Smooth muscle cell of the brain vasculature (primary cell): ENCODE data around the gene FAM174B.

Source experiments
- DNase-seq: peaks from one replicate; pipeline ENCODE4 v3.0.0-alpha.2; 2012; ENCODE audit warnings: low read depth, low spot score

FAM174B gene

GRCh38 chr15:92643849-92644815 lies 11.4 kb downstream of the FAM174B start:
- DNase-seq, result no peak

- no peak for DNase-seq
These were observed 16.7 kb downstream of the FAM174B start for GRCh38 chr15:92638709-92639365.

GRCh38 chr15:92638291-92638708 lies 17.3 kb downstream of the FAM174B start:
- DNase-seq, result no peak

- no peak for DNase-seq
These were observed 17.9 kb downstream of the FAM174B start for GRCh38 chr15:92637626-92638025.

GRCh38 chr15:92636908-92637481 lies 18.6 kb downstream of the FAM174B start:
- no peak for DNase-seq

DNA sequence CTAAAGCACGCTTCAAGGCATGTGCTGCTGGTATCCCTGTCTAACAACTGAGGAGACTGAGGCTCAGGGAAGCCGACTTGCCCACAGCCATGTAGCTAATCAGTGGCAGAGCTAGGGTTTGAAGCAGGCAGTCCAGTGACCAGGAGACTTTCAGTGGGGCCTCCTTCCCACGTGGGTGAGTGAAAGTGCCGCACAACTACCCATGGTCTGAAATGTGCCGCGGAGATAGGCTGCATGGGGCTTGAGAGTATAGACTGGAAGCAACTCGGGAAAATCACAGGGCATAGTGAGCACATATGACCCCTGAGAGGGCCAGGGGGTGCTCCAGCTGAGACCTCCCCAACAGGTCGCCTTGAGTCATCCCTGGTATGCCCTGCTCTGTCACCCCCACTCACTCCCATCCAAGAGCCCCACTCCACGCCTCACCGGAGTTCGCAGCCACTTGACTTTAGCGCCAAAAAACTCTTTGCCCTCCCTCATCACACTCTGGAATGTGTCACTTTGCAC lies 19.1 kb downstream of the FAM174B start:
- no peak for DNase-seq

GRCh38 chr15:92634671-92635201 lies 20.8 kb downstream of the FAM174B start:
- no peak for DNase-seq

- DNase-seq, result no peak
These were observed 21.5 kb downstream of the FAM174B start for GRCh38 chr15:92634060-92634459.

- DNase-seq, result no peak
These were observed 22.2 kb downstream of the FAM174B start for GRCh38 chr15:92633418-92633817.

GRCh38 chr15:92633001-92633400 lies 22.6 kb downstream of the FAM174B start:
- no peak for DNase-seq

GRCh38 chr15:92631721-92632120 lies 23.9 kb downstream of the FAM174B start:
- DNase-seq, result no peak

- no peak for DNase-seq
These were observed 25.5 kb downstream of the FAM174B start for GRCh38 chr15:92629975-92630626.

DNA sequence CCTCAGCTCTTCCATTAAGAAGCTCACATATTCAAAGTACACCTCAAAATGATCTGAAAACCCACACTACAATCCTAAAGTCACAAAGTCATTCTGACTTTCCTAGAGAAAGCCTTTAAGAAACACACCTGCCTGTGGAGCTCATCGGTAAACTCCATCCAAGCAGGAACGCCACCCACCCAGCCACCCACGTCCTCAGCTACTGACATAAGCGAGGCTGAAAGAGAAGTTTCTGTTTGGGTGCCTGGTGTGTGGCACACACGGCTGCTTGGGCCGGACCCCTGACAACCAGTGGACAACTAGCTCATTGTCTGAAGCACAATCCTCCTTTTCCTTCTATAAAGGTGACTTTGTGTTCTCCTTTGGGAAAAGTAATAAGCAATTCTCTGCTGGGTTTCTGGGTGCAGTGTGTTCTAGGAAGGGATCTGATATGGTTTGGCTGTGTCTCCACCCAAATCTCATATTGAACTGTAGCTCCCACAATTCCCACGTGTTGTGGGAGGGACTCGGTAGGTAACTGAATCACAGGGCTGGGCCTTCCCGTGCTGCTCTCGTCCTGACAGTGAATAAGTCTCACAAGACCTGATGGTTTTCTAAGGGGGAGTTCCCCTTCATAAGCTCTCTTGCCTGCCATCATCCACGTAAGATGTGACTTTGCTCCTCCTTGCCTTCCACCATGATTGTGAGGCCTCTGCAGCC lies 26.1 kb downstream of the FAM174B start:
- DNase-seq, result no peak

DNA sequence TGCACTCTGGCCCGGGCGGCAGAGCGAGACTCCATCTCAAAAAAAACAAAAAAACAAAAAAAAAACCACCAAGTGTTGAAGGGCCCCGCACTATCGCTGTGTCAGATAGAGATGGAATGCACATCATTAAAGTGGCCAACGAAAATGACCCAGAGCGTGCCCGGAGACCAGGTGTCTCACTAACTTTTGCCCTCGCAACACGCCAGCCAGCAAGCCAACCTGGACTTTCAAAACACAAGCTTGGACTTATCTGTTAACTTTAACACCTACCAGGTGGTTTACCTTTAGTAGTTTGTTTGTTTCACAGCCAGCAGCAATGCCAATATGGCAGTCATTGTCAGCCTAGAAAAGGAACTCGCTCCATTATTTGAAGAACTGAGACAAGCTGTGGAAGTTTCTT lies 28.6 kb downstream of the FAM174B start:
- no peak for DNase-seq

DNA sequence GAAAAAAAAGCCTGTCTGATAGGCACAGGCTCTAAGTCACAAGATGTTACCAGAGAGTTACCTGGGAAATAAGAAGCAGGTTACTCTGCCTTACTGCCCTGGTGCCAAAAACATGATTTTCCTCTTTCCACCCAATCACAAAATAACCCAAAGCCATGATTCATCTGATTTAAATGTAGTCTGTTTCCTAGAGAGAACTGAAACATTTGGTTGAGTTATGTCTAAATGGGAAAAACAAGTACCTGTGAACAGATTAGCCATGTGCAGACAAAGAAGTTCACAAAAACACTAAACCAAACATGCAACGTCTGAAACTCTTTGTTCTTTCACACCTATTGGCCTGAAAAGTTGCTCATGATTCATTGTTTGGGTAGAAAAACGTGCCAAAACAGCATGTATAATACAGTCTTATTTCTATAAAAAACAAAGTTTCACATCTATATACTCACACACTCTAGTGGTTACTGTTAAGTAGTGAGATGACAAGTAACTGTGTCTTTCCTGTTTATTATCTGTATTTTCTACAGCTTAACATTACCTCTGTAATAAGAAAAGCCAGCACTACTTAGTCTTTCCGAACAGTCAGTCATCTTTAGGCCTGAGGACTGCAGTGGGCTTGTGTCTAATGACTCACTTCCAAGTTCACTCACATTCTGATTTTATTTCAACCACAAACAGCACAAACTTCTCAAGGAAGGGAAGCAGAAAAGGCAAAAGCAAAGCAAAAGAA lies 30.2 kb downstream of the FAM174B start:
- DNase-seq, result no peak

DNA sequence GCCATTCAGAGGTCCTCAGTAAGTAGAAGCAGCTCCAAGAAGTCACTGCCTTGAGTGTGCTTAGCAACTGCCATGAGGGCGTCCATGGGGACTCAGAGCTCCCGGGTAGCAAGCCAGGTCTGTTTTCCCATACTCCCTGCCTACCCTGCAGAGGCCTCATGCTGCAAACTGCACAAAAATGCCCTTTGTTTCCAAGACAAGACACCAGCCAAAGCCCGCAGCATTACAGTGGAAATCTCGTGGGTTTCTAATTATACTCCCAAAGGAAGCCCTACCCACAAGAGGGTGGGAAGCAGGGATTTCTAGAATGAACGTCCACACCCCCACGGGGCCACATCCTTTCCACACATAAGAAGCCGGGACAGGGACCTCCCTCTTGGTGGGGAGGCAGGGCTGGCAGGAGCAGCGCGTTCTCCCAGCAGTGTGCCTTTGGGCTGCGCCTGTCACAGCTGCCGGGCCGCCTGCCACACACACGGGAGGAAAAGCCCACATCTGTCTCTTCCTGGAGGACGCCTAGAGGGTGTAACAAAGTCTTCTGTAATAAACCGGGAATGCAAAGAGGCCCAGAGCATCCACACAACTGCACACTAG lies 31.1 kb downstream of the FAM174B start:
- no peak for DNase-seq

DNA sequence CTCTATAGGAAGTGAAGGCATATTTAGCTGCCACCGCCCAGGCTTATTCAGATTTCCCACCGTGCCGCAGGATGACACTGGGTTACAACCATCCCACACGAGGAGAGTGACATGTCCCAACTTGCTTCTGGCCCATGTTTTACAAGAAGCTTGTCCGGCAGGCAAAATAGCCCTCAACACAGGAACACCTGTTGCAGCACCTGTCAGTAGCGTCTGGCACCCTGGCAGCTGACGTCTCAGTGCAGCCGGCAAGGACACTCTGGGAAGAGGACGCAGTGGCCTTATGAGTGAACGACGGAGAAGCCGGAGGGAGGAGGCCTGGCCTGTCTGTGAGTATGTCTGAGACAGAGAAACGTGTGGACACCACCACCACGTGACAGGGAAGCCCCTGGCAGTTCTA lies 32.1 kb downstream of the FAM174B start:
- no peak for DNase-seq

- DNase-seq, result no peak
These were observed 33.5 kb downstream of the FAM174B start for GRCh38 chr15:92621972-92622533.

- no peak for DNase-seq
These were observed 34.6 kb downstream of the FAM174B start for GRCh38 chr15:92620991-92621390.
